ENCODE results near the gene TKTL2.

- TF ChIP-seq POLR2AphosphoS5 (IDR thresholded peaks at IDR 0.05) (no peak), CTCF (IDR thresholded peaks at IDR 0.05) (no peak), POLR2A (IDR thresholded peaks at IDR 0.05) (no peak)
These were observed 3.2 kb downstream of the TKTL2 start for GRCh38 chr4:163470391-163470790.
